ENCODE measurements around the gene NIT2. TPM values are rescaled to one million over a fixed set of nuclear protein-coding genes. Genes with fewer than 3 reads are reported as not detected.

The NIT2 gene
- total and polyA plus RNA-seq, 10 of the 15 experiments (the other 5 are each of a cell fraction or from before 2014, with no cell fraction given), result 49.3 to 215 (median 76.4) TPM

GRCh38 chr3:100297784-100298183, 36.8 kb upstream of the NIT2 start:
- no peak for ATAC-seq
- CTCF ChIA-PET, result interaction anchor here (0.6 to 1.4 kb wide), 2 partner anchors 13 to 104 kb away, joined by 3 to 4 read pairs; no protein-coding TSS in a partner anchor
- BruUV-seq (replicated peaks), result no TSS peak
- Histone ChIP-seq H3K9me3 (replicated peaks; ENCODE audit: control insufficient read depth, insufficient read depth, low read length) (no peaks in the 10 kb centered on the region), H3K27me3 (replicated peaks in 1 of 2; ENCODE audit: control insufficient read depth in 2 of 2, insufficient read depth in 2 of 2, low read length in 1 of 2) (no peaks in the 10 kb centered on the region), H2AFZ (ENCODE audit: control insufficient read depth, low read depth, low read length) (no peak overlapping the region), H3K4me1 (ENCODE audit: control insufficient read depth, insufficient read depth, low read length) (no peaks in the 10 kb centered on the region), H3K9ac (ENCODE audit: control insufficient read depth, insufficient read depth, low read length) (no peak overlapping the region), H4K20me1 (ENCODE audit: control insufficient read depth, insufficient read depth) (no peaks in the 10 kb centered on the region), H3K36me3 (ENCODE audit: control insufficient read depth in 2 of 2, insufficient read depth in 2 of 2, low read length in 1 of 2) (peaks cover 0 to 6% of the 10 kb centered on the region in 2 experiments; a peak in 3 of 4 replicates), H3K27ac (ENCODE audit: control insufficient read depth, insufficient read depth) (no peak overlapping the region), H3K4me3 (no peak overlapping the region), H3K4me2 (ENCODE audit: control insufficient read depth, insufficient read depth) (no peak overlapping the region), H3K79me2 (ENCODE audit: control insufficient read depth, insufficient read depth, low read length) (no peaks in the 10 kb centered on the region)
- RAD21 ChIA-PET (ENCODE audit: unreplicated experiment), result no interaction called here
- in situ Hi-C loops (cut with MboI) (no loop called here), intact Hi-C loops (cut with micrococcal nuclease; ENCODE audit: unreplicated experiment) (no loop called here)
- POLR2A ChIA-PET, result no interaction called here
- TF ChIP-seq SMAD5 (IDR thresholded peaks at IDR 0.05; ENCODE audit: low read depth) (no peak), SMAD1 (IDR thresholded peaks at IDR 0.05; ENCODE audit: low read depth, partially characterized antibody) (no peak), POLR2AphosphoS5 (IDR thresholded peaks at IDR 0.05; ENCODE audit: low read length) (no peak), ASH2L (IDR thresholded peaks at IDR 0.05; ENCODE audit: borderline replicate concordance, low read depth) (no peak), MTA2 (IDR thresholded peaks at IDR 0.05; ENCODE audit: low read depth) (no peak), GABPA (IDR thresholded peaks at IDR 0.05; ENCODE audit: low read depth) (no peak), E2F4 (IDR thresholded peaks at IDR 0.05; ENCODE audit: low read depth, low read length) (no peak), JUND (IDR thresholded peaks at IDR 0.05; ENCODE audit: low read depth, low read length) (no peak), PKNOX1 (IDR thresholded peaks at IDR 0.05) (no peak), ZNF217 (IDR thresholded peaks at IDR 0.05) (no peak), RAD21 (IDR thresholded peaks at IDR 0.05; ENCODE audit: insufficient read depth, low read depth, low read length) (no peak)
- SMC1A ChIA-PET (ENCODE audit: uncharacterized antibody, unreplicated experiment), result interaction anchor here (0.9 to 1.0 kb wide), 2 partner anchors 9 to 229 kb away, joined by 3 to 4 read pairs; no protein-coding TSS in a partner anchor
- whole genome bisulfite sequencing (ENCODE audit: insufficient coverage, insufficient replicate concordance, low lambda C conversion rate, missing lambda C conversion rate), result 95% methylated on average over 2 of the region's 2 CpGs
- FAIRE-seq, result no peak
- no peak for DNase-seq (ENCODE audit: low read depth, low spot score)
